ENCODE results near the gene BDH2.

GRCh38 chr4:103111598-103111997, 12.0 kb upstream of the BDH2 start:
- TF ChIP-seq POLR2AphosphoS5 (IDR thresholded peaks at IDR 0.05; ENCODE audit: borderline replicate concordance, low read depth, low read length) (no peak), EZH2 (IDR thresholded peaks at IDR 0.05) (no peak)
